Measurements from ENCODE around the gene PIGR.

DNA sequence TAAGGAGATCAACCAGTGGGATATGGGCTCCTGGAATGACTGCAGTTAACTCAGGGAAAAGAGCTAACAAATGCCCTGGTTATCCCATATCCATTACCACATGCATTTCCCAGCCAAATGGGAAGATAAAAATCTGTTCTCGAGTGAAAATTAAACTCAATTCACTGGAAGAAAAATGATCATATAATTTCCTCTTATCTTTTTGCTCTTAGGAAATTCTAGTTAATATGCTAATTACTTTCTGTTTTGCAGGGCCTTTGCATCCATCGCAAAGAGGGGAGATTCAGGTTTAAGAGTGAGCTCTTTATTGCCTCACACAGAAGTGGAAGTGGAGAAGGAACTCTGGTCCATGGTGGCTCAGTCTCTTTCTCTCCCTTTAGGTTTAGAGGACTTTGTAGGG is 52.9 kb downstream of the PIGR start:
- TF ChIP-seq, protein P1, sequence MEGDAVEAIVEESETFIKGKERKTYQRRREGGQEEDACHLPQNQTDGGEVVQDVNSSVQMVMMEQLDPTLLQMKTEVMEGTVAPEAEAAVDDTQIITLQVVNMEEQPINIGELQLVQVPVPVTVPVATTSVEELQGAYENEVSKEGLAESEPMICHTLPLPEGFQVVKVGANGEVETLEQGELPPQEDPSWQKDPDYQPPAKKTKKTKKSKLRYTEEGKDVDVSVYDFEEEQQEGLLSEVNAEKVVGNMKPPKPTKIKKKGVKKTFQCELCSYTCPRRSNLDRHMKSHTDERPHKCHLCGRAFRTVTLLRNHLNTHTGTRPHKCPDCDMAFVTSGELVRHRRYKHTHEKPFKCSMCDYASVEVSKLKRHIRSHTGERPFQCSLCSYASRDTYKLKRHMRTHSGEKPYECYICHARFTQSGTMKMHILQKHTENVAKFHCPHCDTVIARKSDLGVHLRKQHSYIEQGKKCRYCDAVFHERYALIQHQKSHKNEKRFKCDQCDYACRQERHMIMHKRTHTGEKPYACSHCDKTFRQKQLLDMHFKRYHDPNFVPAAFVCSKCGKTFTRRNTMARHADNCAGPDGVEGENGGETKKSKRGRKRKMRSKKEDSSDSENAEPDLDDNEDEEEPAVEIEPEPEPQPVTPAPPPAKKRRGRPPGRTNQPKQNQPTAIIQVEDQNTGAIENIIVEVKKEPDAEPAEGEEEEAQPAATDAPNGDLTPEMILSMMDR (optimal IDR thresholded peaks at IDR 0.05 in 1 of 3, IDR thresholded peaks at IDR 0.05 in 1 of 3, conservative IDR thresholded peaks at IDR 0.05 in 1 of 3; ENCODE audit: extremely low read depth in 1 of 3, insufficient read depth in 2 of 3, low read length in 3 of 3) = no peak
- TF ChIP-seq EZH2 (IDR thresholded peaks at IDR 0.05; ENCODE audit: low read length) = no peak

All from keratinocyte (primary cell).